Fibroblast of skin of right quadriceps (primary cell): Measurements from ENCODE around the gene BACE2.
"Not testable (repeated sequence)": the region's sequence is repeated elsewhere in the genome, so short reads cannot be mapped to it uniquely, and the experiment has no call there.

ENCODE experiments used
- DNase-seq: peaks from one replicate; pipeline ENCODE4 v3.0.0-alpha.2; 2013

Gene BACE2

DNA sequence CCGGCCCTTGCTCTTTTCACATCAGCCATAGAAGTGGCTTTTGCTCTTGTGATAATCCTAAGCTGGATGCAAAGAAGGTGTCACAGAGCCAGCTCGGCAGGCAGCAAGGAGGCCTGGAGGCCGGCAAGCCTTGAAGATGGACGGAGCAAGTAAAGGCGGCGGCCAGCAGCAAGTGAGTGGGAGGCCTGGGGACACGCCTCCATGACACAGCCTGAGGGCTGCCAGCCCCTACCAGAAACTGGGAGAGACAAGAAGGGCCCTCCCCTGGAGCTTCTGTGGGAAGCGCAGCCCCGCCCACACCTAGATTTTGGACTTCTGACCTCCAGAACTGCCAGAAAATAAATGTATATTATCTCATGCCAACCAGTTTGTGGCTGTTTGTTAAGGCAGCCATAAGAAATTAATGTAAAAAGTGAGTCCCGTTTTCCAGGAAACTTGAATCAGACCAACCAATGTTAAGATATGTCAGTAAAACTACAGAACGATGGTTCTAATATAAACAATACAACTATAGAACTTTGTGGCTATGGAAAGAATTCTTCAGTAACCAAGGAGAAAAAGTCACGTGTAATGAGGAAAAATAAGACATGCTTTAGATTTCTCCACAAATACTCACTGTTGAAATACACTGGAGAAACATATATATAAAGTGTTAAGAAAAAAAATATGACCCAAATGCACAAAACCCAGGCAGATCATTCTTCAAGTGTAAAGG, 49.9 kb downstream of the BACE2 start:
- DNase-seq = peak; percentile 70

GRCh38 chr21:41219498-41220207, 51.7 kb downstream of the BACE2 start:
- no peak for DNase-seq

DNA sequence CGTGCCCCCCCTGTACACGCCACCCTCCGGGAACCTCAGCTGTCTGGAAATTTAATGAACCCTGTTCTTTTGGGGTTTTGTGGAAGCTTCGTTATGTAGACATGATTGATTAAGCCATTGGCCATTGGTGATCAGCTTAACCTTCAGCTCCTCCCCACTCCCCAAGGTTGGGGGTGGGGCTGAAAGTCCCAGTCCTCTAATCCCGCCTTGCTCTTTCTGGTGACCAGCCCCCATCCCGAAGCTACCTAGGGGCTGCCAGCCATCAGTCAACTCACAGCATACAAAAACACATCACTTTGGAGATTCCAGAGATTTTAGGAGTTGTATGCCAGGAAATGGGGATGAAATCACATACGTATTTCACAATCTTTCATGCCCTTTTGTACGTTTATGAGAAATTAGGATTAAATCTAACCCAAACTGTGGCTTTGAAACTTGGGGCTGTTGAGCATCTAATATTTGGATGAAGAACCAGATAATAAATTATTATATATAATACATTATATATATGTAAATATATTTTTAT, 52.3 kb downstream of the BACE2 start:
- DNase-seq = peak; percentile 32

- no peak for DNase-seq
Measured at GRCh38 chr21:41222247-41223068, 54.5 kb downstream of the BACE2 start.

DNA sequence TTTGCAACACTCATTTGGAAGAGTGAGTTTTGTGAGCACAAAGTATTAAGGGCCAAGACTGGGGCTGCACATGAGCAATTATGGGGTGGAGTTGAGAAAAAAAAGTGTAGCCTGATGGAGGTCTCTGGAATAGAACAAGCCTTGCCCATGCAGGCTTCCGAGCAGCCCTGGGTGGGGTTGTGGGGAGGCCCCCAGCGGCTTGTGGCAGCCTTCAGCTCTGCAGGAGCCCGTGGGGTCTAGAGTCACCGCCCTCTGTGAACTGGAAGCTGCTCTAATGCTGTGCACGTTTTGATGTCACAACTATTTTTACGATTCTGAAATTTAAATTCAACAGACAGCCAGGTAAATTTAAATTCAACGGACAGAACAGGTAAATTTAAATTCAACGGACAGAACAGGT, 58.9 kb downstream of the BACE2 start:
- DNase-seq = no peak

DNA sequence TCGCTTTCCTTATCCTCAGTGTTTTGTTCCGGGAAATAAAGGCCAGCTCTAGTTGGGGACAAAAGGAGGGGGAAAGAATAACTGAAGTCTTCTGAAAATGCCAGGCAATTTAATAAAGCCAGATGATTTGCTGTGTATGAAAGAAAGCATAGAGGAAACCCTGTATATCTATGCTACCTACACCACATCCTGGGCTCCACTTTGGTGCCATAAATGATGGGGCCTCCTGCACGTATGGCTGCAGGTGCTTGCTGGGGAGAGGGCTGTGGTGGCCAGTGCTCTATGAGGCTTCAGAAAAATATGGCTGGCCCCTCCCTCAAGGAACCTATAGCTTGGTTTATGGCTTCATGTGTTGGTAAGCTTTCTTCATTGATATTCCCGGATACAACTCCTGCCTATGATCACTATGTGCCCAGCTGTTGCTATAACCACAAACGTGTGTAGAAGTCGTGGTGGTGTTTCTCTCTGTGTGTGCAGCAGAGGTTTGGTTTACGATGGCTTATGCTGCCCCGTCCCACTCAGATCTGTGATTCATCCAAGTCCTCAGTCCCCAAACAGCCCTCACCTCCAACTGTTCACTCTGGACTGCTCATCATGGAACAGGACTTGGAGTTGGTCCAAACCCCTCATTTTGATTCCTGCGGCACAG, 59.5 kb downstream of the BACE2 start:
- DNase-seq = no peak

- DNase-seq = no peak
Measured at GRCh38 chr21:41228006-41228370, 60.0 kb downstream of the BACE2 start.

DNA sequence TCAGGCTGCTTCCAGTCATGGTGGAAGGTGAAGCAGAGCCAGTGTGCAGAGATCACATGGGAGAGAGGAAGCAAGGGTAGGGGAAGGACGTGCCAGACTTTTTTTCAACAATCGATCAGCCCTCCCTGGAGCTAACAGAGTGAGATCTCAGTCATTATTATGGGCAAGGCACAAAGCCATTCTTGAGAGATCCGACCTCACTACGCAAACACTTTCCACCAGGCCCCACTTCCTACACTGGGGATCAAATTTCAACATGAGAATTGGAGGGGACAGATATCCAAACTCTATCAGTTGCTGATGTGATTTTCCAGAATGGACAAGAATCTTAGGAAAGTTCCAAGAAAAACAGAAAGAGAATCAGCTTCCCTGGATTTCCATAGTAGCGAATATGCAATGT, 60.5 kb downstream of the BACE2 start:
- DNase-seq = no peak

- no peak for DNase-seq
Measured at GRCh38 chr21:41228958-41229357, 61.0 kb downstream of the BACE2 start.

DNA sequence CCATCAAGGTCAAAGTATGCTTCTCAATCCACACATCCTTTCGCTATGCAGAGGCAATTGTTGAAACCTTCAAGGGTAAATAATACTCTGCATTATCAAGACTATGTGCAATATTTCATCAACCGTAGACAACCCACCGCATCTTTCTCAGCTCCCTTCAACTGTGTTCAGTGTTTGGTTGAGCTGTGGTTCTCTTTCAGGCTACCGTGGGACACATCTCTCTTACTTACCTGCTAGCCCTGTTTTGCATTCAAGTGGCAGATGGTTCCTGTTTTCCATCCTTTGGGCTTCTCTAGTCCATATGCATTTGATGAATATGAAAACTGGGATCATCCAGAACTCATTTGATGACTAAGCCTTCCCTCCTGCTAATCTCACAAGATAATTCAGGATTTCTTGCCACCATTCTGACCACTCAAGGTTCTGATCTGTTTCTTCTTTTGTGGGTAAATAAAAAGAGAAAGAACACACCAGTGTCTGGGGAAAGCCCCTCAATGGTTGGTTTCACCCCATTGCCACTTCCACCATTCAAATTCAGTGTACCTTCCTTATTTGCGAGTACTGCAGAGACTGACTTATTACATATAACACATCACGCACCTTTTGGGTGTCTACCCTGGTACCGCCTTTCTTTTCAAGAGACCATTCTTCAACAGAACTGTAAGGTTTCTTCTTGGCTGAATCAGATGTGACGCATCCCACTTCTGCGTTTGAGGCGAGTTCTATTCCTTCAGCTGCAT, 61.7 kb downstream of the BACE2 start:
- no peak for DNase-seq

- no peak for DNase-seq
Measured at GRCh38 chr21:41230497-41230896, 62.5 kb downstream of the BACE2 start.

- DNase-seq = no peak
Measured at GRCh38 chr21:41231060-41231459, 63.1 kb downstream of the BACE2 start.

DNA sequence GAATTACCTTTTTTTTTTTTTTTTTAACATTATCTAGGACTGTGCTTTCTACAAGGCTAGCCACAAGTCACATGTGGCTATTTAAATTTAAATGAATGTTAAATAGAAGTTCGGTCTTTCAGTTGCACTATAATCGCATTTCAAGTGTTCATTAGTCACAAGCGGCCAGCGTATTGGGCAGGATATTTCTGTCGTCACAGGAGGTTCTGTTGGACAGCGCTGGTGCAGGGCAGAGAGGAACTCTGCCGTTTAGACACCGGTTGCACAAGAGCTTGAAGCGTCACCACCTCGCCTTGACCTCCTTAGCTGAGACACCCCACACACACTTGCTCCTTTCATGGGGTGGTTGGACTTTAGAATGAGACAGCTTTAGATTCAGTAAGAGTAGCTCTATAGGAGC, 64.1 kb downstream of the BACE2 start:
- DNase-seq = no peak

- no peak for DNase-seq
Measured at GRCh38 chr21:41233916-41234315, 66.0 kb downstream of the BACE2 start.

DNA sequence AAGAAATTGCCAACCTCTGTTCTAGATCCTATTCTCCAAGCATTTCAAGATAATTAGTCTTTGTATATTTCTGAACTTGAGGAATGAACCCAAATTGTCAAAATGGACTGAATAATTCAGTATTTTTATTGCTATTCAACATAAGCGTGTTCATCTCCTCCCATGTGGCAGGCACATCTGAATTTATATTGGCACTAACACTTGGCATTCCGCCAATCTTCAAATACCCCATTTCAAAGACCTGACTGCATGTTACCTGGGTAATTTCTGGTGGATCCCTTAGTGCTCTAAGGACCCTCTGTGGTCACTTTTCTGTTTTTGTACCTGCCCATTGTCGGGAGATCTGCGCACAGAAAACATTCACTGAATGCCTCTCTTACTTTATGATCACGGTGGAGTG, 66.6 kb downstream of the BACE2 start:
- DNase-seq = no peak

GRCh38 chr21:41235201-41235600, 67.2 kb downstream of the BACE2 start:
- DNase-seq = no peak

GRCh38 chr21:41236352-41236973, 68.5 kb downstream of the BACE2 start:
- DNase-seq = no peak

- DNase-seq = not testable (repeated sequence)
Measured at GRCh38 chr21:41238081-41238796, 70.3 kb downstream of the BACE2 start.

DNA sequence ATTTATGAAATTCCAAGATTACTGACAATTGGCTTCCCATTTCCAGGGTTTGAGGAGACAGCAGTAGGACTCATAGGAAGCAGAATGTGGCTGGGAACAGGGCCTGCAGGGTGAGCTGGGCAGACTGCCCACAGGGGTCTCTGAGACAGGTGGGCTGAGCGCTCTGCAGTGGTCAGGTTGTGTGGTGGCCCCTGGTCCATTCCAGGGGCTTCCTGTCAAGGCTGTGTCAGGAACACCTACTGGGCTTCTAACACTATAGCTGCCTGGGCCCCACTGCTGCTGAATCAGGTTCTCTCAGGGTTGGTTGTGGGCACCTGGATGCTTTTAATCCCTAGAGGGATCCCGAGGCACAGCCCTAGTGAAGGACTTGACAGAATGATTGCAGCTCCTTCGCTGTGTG, 72.1 kb downstream of the BACE2 start:
- no peak for DNase-seq

DNA sequence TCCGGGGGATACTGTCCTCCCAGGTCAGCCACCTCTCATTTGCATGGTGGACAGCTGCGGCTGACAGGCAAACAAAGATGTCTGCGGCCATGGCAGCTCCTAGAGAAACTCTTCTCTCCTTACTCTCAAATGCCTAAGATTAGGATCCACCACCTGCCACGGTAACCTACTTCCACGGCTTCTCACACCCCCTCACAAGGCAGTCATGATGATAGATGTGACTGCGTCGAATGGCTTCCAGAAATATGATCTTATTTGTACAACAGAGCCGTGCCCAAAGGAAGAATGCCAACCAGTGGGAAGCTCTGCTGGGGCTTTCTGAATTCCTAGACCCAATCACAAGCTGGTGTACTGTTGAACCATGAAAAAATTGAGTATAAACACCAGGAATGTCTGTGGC, 73.4 kb downstream of the BACE2 start:
- no peak for DNase-seq

DNA sequence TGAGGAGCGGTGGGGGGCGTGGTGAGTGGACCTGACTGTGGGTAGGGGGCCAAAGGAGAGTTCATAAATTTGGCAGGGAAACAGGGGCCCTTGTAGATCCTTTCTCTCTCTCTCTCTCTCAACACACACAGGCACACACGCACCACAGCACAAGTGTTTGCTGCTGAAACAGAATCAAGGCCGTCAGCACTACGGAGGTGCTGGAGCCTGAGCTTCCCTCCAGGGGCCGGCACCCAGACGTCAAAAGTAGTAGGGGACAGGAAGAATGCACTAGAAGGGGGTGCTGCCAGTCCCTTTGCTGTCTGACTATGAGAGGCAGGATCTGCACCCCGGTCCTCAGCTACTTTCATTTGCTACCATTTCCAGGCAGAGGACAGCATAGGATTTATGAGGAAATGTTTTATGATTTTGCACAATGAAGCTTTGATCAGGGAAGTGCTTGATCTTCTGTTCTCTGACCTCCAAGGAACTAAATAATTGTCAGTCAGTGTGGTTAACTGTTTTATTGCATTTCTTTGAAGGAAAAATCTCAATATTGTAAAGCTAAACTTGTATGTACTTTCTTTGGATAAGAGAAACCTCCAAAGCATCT, 74.4 kb downstream of the BACE2 start:
- DNase-seq = no peak
